ENCODE measurements around the gene PEAK3. TPM values are rescaled to one million over a fixed set of nuclear protein-coding genes. Genes with fewer than 3 reads are reported as not detected.

The PEAK3 gene, protein sequence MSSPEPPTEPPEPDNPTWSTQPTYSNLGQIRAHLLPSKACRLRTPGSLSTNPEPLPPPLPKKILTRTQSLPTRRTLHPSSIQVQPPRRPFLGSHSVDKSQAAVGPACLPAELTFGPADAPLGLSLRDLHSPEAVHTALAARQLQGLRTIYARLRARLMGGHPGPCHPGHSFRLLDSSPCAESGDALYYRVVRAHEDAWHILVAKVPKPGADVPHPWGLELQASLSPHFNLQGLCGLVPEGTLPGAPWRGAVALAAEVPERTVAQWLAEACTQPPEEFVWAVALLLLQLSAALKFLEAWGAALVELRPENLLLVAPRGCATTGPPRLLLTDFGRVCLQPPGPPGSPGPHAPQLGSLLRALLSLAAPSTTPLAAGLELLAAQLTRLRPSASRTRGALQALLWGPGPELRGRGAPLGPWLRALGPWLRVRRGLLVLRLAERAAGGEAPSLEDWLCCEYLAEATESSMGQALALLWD
- total RNA-seq (under 1 TPM; 0.14 to 0.23 TPM), polyA plus RNA-seq (under 1 TPM in 1 of 3 donors, not detected in 2; 0.15 TPM), total RNA-seq (0 to 0.14 (median 0.04) reads per million in 6 experiments)

DNA sequence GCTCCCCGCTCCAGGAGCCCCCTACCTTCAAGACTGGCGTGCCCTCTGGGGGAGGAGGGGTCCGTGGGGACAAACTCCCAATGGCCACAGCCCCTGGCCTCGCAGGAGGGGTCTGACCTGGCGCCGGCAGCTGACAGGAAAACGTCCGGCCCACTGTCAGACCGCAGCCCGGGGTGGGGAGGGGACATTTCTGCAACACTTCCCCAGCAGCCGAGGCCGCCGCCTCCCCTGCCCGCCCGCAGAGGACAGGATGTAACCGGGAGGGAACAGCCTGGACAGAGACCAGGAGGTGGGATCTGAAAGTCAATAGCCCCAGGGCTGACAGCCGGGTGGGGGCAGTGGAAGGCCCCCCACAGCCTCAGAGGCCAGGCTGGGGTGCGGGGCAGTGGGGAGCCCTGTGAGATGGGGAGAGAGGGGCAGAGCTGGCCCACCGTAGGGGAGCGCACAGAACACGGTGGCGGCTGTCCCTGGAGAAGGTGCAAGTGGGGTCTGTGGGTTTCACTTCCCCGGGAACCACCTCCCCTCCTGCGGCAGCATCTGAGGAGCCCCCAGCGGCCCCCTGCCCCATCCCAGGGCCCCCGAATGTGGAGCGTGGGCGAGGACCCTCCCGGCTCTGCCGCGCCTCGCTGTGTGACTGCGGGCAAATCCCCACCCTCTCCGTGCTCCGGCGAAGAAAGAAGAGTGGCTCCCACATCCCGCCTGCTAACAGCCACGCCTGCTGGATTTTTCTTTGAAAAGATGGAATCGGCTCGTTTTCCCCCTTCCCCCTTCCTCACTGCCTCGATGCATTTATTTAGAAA is at the start of gene PEAK3:
TSS of gene PEAK3 (minus strand) at position 114 of the 800 bp plus-strand sequence. CDS start 1,244 bp downstream, outside the sequence.
- H3K27me3 Mint-ChIP-seq, result no peaks in the 10 kb centered on the region
- peaks cover 0 to 2% (median 0%) of the 10 kb centered on the region in 3 donors for H3K36me3 Mint-ChIP-seq
- no peaks in the 10 kb centered on the region for H3K9me3 Mint-ChIP-seq
- peak within 1 kb of the TSS in 9 of 10 donors; percentile 13 to 82 (median 58) for H3K27ac Mint-ChIP-seq
- peak within 1 kb of the TSS; percentile 46 to 83 (median 68) for H3K4me3 Mint-ChIP-seq
- ATAC-seq (peak; percentile 55 to 64), DNase-seq (peak in 2 of 10 donors; percentile 31 to 41)
- peaks cover 9 to 21% (median 16%) of the 10 kb centered on the region in 4 donors for H3K4me1 Mint-ChIP-seq
- POLR2A ChIA-PET, result interaction anchor here (0.6 to 8.7 kb wide), 13 partner anchors 7 to 1420 kb away, joined by 3 to 132 read pairs (median 4); partner anchors contain the start of gene PLEKHJ1

GRCh38 chr19:2330632-2331284 is 48.8 kb upstream of the PEAK3 start:
- H3K4me1 Mint-ChIP-seq, result peaks cover 42 to 77% (median 73%) of the 10 kb centered on the region in 4 donors
- no peaks in the 10 kb centered on the region for H3K27me3 Mint-ChIP-seq
- POLR2A ChIA-PET, result interaction anchor here (0.7 to 3.7 kb wide), 7 partner anchors 12 to 290 kb away, joined by 3 to 27 read pairs (median 6); no protein-coding TSS in a partner anchor
- DNase-seq, result no peak
- H3K27ac Mint-ChIP-seq, result peak overlapping the region; percentile 94 to 99 (median 98)
- peaks cover under 1 to 9% (median 6%) of the 10 kb centered on the region in 3 donors for H3K36me3 Mint-ChIP-seq
- no peaks in the 10 kb centered on the region for H3K9me3 Mint-ChIP-seq
- no peak for ATAC-seq
- peak overlapping the region; percentile 50 to 100 (median 90) for H3K4me3 Mint-ChIP-seq

DNA sequence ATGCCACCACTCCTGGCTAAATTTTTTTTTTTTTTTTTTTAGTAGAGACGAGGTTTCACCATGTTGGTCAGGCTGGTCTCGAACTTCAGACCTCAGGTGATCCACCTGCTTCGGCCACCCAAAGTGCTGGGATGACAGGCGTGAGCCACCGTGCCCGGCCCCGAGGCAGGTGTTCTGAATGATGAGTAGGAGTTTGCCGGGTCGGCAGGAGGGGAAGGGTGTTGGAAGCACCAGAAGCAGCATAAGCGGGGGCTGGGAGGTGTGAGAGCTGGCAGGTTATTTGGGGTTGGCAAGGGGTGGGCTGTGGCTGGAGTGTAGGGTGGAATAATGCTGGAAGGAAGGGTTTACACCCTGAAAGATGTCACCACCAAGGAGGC is 48.3 kb upstream of the PEAK3 start:
- Mint-ChIP-seq H3K4me3 (peak overlapping the region; percentile 50 to 100 (median 90)), H3K27me3 (no peaks in the 10 kb centered on the region), H3K27ac (peak overlapping the region; percentile 94 to 99 (median 98)), H3K4me1 (peaks cover 42 to 78% (median 75%) of the 10 kb centered on the region in 4 donors), H3K9me3 (no peaks in the 10 kb centered on the region), H3K36me3 (peaks cover 0 to 11% (median 6%) of the 10 kb centered on the region in 3 donors)
- POLR2A ChIA-PET, result interaction anchor here (0.6 to 3.7 kb wide), 7 partner anchors 11 to 291 kb away, joined by 3 to 27 read pairs (median 3); no protein-coding TSS in a partner anchor
- DNase-seq, result no peak
- ATAC-seq, result no peak

DNA sequence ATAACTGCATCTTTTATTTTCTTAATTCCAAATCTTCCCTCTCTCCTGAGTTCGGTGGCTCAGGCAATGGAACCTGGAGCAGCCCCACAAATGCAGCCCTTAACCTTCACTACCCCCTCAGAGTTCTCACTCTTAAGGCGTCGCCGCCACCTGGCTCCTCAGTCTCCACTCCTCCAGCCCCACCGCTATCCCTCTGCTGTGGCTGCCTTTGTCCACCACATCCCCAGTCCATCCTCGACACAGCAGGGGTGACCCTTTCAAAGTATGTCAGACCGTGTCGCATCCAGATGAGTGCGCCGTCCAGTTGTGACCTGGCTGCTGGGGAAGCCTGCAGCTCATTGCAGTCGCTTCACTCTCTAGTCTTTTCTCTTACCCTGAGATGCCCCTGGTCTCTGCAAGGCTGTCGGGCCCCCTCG is 47.5 kb upstream of the PEAK3 start:
- POLR2A ChIA-PET, result interaction anchor here (0.5 to 3.7 kb wide), 9 partner anchors 11 to 264 kb away, joined by 3 to 27 read pairs (median 3); no protein-coding TSS in a partner anchor
- peak overlapping the region; percentile 91 to 99 (median 96) for H3K27ac Mint-ChIP-seq
- H3K4me3 Mint-ChIP-seq, result peak overlapping the region; percentile 80 to 100 (median 92)
- H3K4me1 Mint-ChIP-seq, result peaks cover 42 to 82% (median 78%) of the 10 kb centered on the region in 4 donors
- no peaks in the 10 kb centered on the region for H3K27me3 Mint-ChIP-seq
- H3K36me3 Mint-ChIP-seq, result peaks cover 0 to 16% (median 6%) of the 10 kb centered on the region in 3 donors
- no peak for ATAC-seq
- H3K9me3 Mint-ChIP-seq, result no peaks in the 10 kb centered on the region
- DNase-seq, result no peak

- Mint-ChIP-seq H3K4me3 (peak overlapping the region; percentile 80 to 100 (median 92)), H3K4me1 (peaks cover 42 to 84% (median 78%) of the 10 kb centered on the region in 4 donors), H3K27ac (peak overlapping the region; percentile 91 to 99 (median 96)), H3K9me3 (no peaks in the 10 kb centered on the region), H3K27me3 (no peaks in the 10 kb centered on the region), H3K36me3 (peaks cover 0 to 20% (median 10%) of the 10 kb centered on the region in 3 donors)
- DNase-seq (no peak), ATAC-seq (no peak)
- POLR2A ChIA-PET, result interaction anchor here (0.5 to 3.7 kb wide), 6 partner anchors 13 to 99 kb away, joined by 3 to 27 read pairs (median 4); partner anchors contain the start of gene TIMM13
Measured at GRCh38 chr19:2329149-2329478, 47.1 kb upstream of the PEAK3 start.

DNA sequence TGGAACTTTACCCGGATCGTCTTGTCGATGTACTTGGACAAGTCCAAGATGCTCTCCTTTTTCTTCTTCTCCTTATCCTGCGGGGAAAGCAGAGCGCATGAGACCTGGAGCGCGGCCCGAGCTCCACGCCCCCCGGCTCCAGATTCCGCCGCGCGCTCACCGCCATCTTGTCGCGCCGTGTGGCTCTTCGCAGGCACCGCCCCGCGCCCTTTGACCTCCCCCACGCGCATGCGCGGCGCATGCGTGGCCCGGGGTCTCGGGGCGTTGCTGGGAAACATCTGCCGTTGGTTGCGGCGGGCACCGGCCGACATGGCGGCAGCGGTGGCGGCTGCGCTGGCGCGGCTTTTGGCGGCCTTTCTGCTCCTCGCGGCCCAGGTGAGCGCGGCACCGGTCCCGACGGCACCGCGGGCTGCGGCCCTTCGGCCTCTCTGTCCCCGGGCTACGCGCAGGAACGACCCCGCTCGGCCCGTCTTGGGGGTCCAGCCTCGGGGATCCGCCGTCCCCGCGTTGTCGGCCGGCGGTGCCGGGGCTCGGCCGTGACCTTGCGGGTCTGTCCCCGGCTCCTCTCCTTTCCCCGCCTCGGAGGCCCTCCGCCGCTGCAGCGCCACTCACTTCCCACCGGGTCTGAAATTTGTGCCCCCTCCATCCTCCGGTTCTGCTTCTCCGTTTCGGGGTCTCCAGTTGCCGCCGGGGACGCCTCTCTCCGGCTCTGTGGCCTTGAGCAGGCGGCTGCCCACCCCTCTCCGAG is 46.6 kb upstream of the PEAK3 start, which contains the start of the genes LSM7 and SPPL2B:
TSS of gene LSM7 (minus strand) at position 186 of the 748 bp plus-strand sequence. CDS start at position 166, 20 bp downstream.
TSS of gene SPPL2B (plus strand) at position 284 of the 748 bp plus-strand sequence. CDS start at position 310, 26 bp downstream.
- POLR2A ChIA-PET, result interaction anchor here (0.5 to 1.7 kb wide), 19 partner anchors 9 to 1465 kb away, joined by 3 to 11 read pairs (median 4); partner anchors contain the start of genes LMNB2, PLEKHJ1 and TIMM13
- Mint-ChIP-seq H3K4me3 (peak within 1 kb of the TSS; percentile 95 to 100 (median 99)), H3K36me3 (peaks cover 0 to 24% (median 10%) of the 10 kb centered on the region in 3 donors), H3K27ac (peak within 1 kb of the TSS; percentile 94 to 100 (median 99)), H3K9me3 (no peaks in the 10 kb centered on the region), H3K4me1 (peaks cover 39 to 80% (median 75%) of the 10 kb centered on the region in 4 donors), H3K27me3 (no peaks in the 10 kb centered on the region)
- ATAC-seq (peak; percentile 63 to 70), DNase-seq (peak; percentile 88 to 96 (median 92))

- Mint-ChIP-seq H3K4me1 (peaks cover 39 to 76% (median 70%) of the 10 kb centered on the region in 4 donors), H3K4me3 (peak overlapping the region; percentile 95 to 100 (median 99)), H3K9me3 (no peaks in the 10 kb centered on the region), H3K27ac (peak overlapping the region; percentile 94 to 100 (median 99)), H3K27me3 (no peaks in the 10 kb centered on the region), H3K36me3 (peaks cover 0 to 31% (median 10%) of the 10 kb centered on the region in 3 donors)
- POLR2A ChIA-PET, result interaction anchor here (0.6 to 1.7 kb wide), 20 partner anchors 9 to 1464 kb away, joined by 3 to 11 read pairs (median 4); partner anchors contain the start of genes GADD45B, LMNB2, PLEKHJ1 and REEP6
- DNase-seq (peak in 8 of 10 donors; percentile 36 to 74 (median 51)), ATAC-seq (peak; percentile 1 to 44)
Measured at GRCh38 chr19:2327773-2328400, 45.9 kb upstream of the PEAK3 start.

GRCh38 chr19:2326699-2327360 is 44.9 kb upstream of the PEAK3 start:
- Mint-ChIP-seq H3K4me1 (peaks cover 35 to 67% (median 61%) of the 10 kb centered on the region in 4 donors), H3K36me3 (peaks cover 0 to 40% (median 10%) of the 10 kb centered on the region in 3 donors)
- POLR2A ChIA-PET, result interaction anchor here (0.6 to 2.9 kb wide), 8 partner anchors 15 to 836 kb away, joined by 3 to 13 read pairs (median 4); partner anchors contain the start of genes PLEKHJ1 and REEP6

DNA sequence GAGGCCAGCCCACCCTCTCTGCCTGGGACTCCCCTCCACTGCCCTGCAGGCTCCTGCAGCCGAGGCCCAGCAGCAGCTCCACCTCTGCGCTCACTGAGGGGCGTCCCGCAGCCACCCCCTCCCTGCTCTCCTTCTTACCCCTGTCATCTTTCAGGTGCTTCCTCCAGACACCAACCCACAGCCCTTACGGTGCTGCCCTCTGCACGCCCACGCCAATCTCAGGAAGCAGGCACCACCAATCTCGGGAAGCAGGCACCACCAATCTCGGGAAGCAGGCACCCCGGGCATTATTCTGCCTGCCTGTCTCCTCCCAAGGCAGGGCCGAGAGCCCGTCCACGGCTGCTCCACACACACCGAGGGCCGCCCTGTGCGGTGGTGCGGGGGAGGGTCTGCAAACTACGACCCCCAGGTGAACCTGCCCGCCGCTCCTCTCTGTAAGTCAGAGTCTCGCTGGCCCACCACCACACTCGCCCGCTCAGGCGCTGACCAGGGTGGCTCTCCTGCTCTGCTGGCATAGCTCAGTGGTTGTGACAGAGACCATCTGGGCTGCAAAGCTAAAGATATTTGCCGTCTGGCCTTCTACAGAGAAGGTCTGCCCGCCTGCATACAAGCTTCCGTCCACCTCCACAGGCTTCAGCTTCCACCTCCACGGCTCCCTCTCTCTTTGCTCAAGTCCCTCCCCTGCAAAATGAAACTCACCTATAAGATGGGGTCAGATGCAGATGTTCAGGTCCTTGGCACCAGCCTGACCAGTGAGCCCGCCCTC is 43.5 kb upstream of the PEAK3 start:
- peaks cover 27 to 54% (median 48%) of the 10 kb centered on the region in 4 donors for H3K4me1 Mint-ChIP-seq
- ATAC-seq, result no peak
- POLR2A ChIA-PET, result interaction anchor here (0.6 to 2.9 kb wide), 8 partner anchors 13 to 950 kb away, joined by 3 to 13 read pairs (median 4); no protein-coding TSS in a partner anchor
- no peak for DNase-seq
- H3K27me3 Mint-ChIP-seq, result no peaks in the 10 kb centered on the region
- no peaks in the 10 kb centered on the region for H3K9me3 Mint-ChIP-seq
- peak overlapping the region in 8 of 10 donors; percentile 26 to 91 (median 41) for H3K27ac Mint-ChIP-seq
- H3K36me3 Mint-ChIP-seq, result peaks cover 0 to 40% (median 10%) of the 10 kb centered on the region in 3 donors
- peak overlapping the region in 7 of 10 donors; percentile 7 to 100 (median 44) for H3K4me3 Mint-ChIP-seq

More at GRCh38 chr19:2326699-2327360, 44.9 kb upstream of the PEAK3 start:
- Mint-ChIP-seq H3K9me3 (no peaks in the 10 kb centered on the region), H3K4me3 (peak overlapping the region; percentile 95 to 100 (median 99)), H3K27me3 (no peaks in the 10 kb centered on the region), H3K27ac (peak overlapping the region; percentile 31 to 100 (median 99))
- no peak for DNase-seq
- no peak for ATAC-seq

All from naive thymus-derived CD8-positive, alpha-beta T cell (primary cell).